NCI-H2196 treated with DMSO at 0.1 percent for 48 hours (cell line): Measurements from ENCODE around the gene HNRNPA2B1.
"Not testable (repeated sequence)": the region's sequence is repeated elsewhere in the genome, so short reads cannot be mapped to it uniquely, and the experiment has no call there.

Source experiments
- DNase-seq: peaks from one replicate; lab custom pipeline; 2025; ENCODE audit not compliant: unreplicated experiment; lab: John Stamatoyannopoulos, UW

The HNRNPA2B1 gene

GRCh38 chr7:26166684-26167266 lies 33.8 kb downstream of the HNRNPA2B1 start:
- DNase-seq: no peak

DNA sequence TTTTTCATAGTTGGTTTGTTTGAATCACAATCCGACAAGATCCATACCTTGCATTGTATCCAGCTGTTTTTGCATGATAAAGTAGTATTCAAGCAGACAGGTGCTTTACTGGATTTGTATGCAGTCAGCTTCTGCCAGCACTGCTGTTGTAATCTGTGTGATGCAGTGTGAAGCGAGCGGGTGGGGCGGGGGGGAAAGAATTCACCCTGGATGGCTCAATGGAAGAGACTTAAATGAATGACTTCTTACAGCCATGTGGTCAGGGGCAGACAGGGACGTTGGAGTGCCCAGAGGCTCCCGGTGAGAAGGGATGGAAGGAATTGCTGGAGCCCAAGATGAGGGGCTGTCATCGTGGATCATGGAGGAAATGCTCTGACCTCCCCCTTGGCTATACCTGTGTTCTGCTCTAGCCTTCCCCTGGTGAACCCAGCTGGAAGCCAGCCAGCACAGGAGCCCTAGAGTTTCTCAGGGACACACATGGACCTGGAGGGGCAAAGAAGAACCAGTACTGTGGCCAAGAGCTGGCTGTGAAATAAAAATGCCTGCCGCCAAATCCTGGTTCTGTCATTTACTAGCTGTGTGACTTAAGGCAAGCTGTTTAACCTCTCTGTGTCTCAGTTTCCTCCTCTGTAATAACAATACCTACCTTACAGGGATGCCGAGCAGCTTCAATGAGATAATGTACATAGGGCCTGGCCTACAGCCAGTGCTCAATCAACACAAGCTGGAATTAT lies 34.4 kb downstream of the HNRNPA2B1 start:
- no peak for DNase-seq

GRCh38 chr7:26163804-26164203 lies 36.7 kb downstream of the HNRNPA2B1 start:
- not testable (repeated sequence) for DNase-seq

DNA sequence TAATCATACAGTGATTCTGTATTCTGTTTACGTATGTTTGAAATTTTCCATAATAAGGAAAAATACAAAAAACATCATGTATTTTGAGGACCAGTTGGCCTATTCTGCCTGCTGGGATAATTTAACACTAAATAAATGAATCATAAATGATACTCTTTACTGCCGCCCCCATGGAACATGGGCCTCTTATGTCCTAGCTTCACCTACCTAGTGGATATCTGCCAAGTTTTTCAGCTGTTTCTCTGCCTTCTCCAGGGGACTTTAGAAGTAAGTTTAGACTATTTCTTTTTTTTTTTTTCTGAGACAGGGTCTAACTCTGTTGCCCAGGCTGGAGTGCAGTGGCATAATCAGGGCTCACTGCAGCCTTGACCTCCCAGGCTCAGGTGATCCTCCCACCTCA lies 38.1 kb downstream of the HNRNPA2B1 start:
- no peak for DNase-seq

DNA sequence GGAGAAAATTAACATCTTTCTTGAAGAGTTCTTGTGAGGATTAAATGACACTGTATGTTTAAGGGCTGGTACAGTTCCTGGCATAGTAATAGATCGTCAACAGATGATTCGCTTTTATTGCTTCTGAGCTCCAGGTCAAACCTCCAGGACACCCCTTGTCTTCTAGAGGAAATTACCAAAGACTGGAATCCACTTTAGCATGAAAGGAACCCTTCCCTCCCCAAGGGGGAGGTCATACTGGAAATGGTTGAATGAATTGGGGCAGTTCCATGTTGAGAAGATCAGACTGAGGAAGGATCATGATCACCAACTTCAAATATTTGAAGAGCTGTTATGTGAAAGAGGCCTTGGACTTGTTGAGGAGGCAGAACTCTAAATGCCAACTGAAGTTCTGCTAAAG lies 39.6 kb downstream of the HNRNPA2B1 start:
- DNase-seq: no peak

DNA sequence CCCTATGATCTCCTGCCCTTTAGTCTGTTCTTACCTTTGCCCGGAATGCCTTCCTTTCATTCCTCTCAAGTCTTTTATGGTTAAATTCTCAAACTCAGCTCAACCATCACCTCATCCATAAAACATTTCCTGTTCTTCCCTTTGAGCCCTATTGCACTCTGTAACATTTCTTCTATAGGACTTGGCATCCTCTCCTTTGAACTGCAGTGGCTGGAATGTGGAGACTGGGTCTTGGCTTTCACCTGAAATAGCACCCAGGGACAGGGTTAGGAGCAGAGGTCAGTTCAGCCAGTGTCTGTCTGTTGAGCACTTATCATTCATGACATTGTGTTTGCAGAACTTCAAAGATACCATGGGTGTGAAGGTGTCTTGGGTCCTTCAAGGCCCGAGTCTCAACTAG lies 41.3 kb downstream of the HNRNPA2B1 start:
- DNase-seq: no peak

DNA sequence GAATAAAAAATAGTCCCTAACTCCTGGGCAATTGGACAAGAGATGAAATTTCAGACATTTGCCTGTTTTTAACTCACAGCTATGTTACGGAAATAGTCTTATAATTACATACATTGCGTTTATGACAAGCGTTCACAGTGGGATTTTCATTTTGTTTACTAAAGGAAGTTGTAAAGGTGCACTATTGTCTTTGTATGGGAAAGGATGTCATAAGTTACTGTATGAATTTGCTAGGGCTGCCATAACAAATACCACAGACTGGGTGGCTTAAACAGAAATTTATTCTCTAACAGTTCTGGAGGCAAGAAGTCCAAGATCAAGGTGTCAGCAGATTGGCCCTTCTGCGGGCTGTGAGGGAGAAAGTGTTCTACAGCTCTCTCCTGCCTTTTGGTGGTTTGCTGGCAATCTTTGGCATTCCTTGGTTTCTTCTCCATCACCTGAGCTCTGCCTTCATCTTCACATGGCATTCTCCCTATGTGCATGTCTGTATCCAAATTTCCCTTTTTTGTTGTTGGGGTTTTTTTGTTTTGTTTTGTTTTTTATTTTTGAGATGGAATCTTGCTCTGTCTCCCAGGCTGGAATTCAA lies 42.9 kb downstream of the HNRNPA2B1 start:
- no peak for DNase-seq

- DNase-seq: peak; percentile 24
These were observed 43.8 kb downstream of the HNRNPA2B1 start for GRCh38 chr7:26156451-26157420.

GRCh38 chr7:26155531-26156375 lies 44.8 kb downstream of the HNRNPA2B1 start:
- DNase-seq: no peak

GRCh38 chr7:26153823-26154783 lies 46.4 kb downstream of the HNRNPA2B1 start:
- no peak for DNase-seq

- no peak for DNase-seq
These were observed 47.2 kb downstream of the HNRNPA2B1 start for GRCh38 chr7:26153241-26153822.

DNA sequence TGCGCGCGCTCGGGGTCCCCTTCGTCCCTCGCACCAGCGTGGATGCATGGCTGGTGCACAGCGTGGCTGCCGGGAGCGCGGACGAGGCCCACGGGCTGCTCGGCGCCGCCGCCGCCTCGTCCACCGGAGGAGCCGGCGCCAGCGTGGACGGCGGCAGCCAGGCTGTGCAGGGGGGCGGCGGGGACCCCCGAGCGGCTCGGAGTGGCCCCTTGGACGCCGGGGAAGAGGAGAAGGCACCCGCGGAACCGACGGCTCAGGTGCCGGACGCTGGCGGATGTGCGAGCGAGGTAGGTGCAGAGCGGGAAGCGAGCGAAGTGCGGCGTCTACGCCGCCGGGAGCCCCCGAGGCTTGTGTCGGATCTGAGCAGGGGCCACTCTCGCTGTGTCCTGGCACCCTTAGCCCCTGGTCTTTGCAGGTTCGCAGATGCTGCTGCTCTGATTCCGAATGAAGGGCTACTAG lies 47.7 kb downstream of the HNRNPA2B1 start:
- DNase-seq: not testable (repeated sequence)

GRCh38 chr7:26151953-26152781 lies 48.4 kb downstream of the HNRNPA2B1 start, which contains the start of gene NFE2L3:
TSS of gene NFE2L3 (plus strand) at chr7:26152198. CDS start at chr7:26152499, 301 bp downstream.
- peak; percentile 68 for DNase-seq

DNA sequence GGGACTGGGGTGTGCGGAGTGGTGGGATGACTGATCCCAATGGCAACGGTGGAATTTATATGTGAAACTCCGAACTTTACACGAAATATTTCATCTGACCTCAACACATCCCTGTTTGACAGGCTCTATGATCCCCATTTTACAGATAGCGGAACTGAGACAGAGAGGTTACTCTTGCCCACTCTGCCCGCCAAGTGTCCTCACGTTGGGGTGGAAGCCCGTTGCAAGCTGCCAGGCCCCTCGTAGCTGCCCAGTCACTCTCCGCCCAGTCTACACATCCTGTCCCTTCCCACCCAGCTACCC lies 48.9 kb downstream of the HNRNPA2B1 start:
- DNase-seq: no peak

DNA sequence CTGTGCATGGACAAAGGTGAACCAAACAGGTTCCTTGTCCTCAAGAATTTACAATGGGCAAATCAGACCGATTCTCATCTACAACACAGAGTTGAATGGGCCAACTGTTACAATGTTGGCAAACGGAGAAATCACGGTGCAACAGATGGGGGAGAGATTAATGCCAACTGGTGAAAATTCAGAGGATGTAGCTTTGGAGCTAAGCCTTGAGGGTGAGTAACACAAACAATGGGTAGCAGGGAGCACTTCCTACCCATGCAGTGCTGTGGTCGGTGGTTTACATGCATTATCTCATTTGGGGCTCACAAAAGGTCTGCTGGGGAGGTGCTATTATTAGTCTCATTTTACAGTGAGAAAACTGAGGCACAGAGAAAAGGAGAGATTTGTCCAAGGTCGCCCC lies 49.5 kb downstream of the HNRNPA2B1 start:
- DNase-seq: no peak

DNA sequence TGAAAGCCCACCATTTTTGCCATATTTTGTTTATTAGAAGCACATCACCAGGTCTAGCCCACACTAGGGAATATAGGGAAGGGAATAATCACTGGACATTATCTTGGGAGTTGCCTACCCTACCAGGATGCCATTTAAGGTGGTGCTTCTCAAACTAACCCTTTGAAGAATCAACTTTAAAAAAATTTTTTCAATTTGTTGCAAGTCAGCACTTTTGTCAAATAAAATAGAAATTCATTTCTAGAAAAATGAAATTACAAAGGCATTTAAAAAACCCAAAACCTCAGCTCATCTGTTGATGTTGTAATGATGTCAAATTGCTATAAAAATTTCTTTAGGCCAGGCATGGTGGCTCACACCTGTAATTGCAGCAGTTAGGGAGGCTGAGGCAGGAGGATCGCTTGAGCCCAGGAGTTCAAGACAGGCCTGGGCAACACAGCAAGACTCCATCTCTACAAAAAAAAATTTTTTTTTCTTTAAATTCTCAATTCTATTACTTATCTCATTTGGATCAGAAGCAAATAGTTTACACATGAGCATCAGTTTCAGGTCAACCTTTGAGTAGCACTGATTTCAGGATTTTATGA lies 51.1 kb downstream of the HNRNPA2B1 start:
- no peak for DNase-seq

DNA sequence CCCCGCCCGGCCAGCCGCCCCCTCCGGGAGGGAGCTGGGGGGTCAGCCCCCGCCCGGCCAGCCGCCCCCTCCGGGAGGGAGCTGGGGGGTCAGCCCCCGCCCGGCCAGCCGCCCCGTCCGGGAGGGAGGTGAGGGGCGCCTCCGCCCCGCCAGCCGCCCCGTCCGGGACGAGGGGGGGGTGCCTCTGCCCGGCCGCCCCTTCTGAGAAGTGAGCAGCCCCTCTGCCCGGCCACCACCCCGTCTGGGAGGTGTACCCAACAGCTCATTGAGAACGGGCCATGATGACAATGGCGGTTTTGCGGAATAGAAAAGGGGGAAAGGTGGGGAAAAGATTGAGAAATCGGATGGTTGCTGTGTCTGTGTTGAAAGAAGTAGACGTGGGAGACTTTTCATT lies 52.2 kb downstream of the HNRNPA2B1 start:
- DNase-seq: not testable (repeated sequence)
